Chondrocyte (in vitro differentiated cells): ENCODE results near the gene UVSSA. TPM values are rescaled to one million over a fixed set of nuclear protein-coding genes. Genes with fewer than 3 reads are reported as not detected.
"Not testable (repeated sequence)": the region's sequence is repeated elsewhere in the genome, so short reads cannot be mapped to it uniquely, and the experiment has no call there.

Experiments
- DNase-seq: peaks from one replicate; pipeline ENCODE4 v3.0.0; 2021; ENCODE audit warnings: mixed read lengths, low spot score
- H3K27ac Mint-ChIP-seq: one replicate; pipeline ENCODE4 v1.8.0; 2021; ENCODE audit warnings: mild to moderate bottlenecking, moderate library complexity, mixed read lengths; ENCODE audit not compliant: unreplicated experiment
- H3K27me3 Mint-ChIP-seq: 2 replicates; pipeline ENCODE4 v1.8.0; 2021; ENCODE audit warnings: low read depth, mixed read lengths
- H3K36me3 Mint-ChIP-seq: 2 replicates; pipeline ENCODE4 v1.8.0; 2021; ENCODE audit warnings: low read depth, mixed read lengths
- H3K4me1 Mint-ChIP-seq: 2 replicates; pipeline ENCODE4 v1.8.0; 2021; ENCODE audit warnings: low read depth, mild to moderate bottlenecking, mixed read lengths
- H3K4me3 Mint-ChIP-seq: one replicate; pipeline ENCODE4 v1.8.0; 2021; ENCODE audit warnings: mild to moderate bottlenecking, moderate library complexity, mixed read lengths; ENCODE audit not compliant: unreplicated experiment
- H3K9me3 Mint-ChIP-seq: 2 replicates; pipeline ENCODE4 v1.8.0; 2021; ENCODE audit warnings: low read depth, mixed read lengths
- total RNA-seq: library from RNA; stranded (reverse); gene quantifications from 3 replicates; pipeline ENCODE4 v1.2.1, GENCODE V29; 2021
- TF ChIP-seq, protein P1 (sequence below): fragments of 200-600 bp; sonication (generic); IDR thresholded peaks from 2 replicates; pipeline ENCODE4 v1.5.0; 2021; ENCODE audit warnings: antibody characterized with exemption, mild to moderate bottlenecking, moderate library complexity

UVSSA gene
- total RNA-seq, 1 donor from 2014 or later: 20.9 TPM

GRCh38 chr4:1334579-1334895, 12.5 kb upstream of the UVSSA start:
- no peak overlapping the region for H3K27ac Mint-ChIP-seq
- H3K36me3 Mint-ChIP-seq: peaks cover 35% of the 10 kb centered on the region
- H3K4me1 Mint-ChIP-seq: no peaks in the 10 kb centered on the region
- DNase-seq: no peak
- H3K27me3 Mint-ChIP-seq: no peaks in the 10 kb centered on the region
- H3K4me3 Mint-ChIP-seq: no peak overlapping the region
- no peaks in the 10 kb centered on the region for H3K9me3 Mint-ChIP-seq
- TF ChIP-seq, protein P1, sequence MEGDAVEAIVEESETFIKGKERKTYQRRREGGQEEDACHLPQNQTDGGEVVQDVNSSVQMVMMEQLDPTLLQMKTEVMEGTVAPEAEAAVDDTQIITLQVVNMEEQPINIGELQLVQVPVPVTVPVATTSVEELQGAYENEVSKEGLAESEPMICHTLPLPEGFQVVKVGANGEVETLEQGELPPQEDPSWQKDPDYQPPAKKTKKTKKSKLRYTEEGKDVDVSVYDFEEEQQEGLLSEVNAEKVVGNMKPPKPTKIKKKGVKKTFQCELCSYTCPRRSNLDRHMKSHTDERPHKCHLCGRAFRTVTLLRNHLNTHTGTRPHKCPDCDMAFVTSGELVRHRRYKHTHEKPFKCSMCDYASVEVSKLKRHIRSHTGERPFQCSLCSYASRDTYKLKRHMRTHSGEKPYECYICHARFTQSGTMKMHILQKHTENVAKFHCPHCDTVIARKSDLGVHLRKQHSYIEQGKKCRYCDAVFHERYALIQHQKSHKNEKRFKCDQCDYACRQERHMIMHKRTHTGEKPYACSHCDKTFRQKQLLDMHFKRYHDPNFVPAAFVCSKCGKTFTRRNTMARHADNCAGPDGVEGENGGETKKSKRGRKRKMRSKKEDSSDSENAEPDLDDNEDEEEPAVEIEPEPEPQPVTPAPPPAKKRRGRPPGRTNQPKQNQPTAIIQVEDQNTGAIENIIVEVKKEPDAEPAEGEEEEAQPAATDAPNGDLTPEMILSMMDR: no peak

- H3K9me3 Mint-ChIP-seq, DNase-seq, H3K27ac Mint-ChIP-seq, H3K27me3 Mint-ChIP-seq, H3K4me1 Mint-ChIP-seq, H3K4me3 Mint-ChIP-seq: not testable (repeated sequence)
- H3K36me3 Mint-ChIP-seq: peaks cover 36% of the 10 kb centered on the region
Measured at GRCh38 chr4:1335193-1335883, 11.7 kb upstream of the UVSSA start.

GRCh38 chr4:1336088-1336491, 10.9 kb upstream of the UVSSA start:
- Mint-ChIP-seq H3K4me1 (no peaks in the 10 kb centered on the region), H3K4me3 (no peak overlapping the region), H3K27ac (peak overlapping the region; percentile 47), H3K27me3 (no peaks in the 10 kb centered on the region), H3K9me3 (no peaks in the 10 kb centered on the region), H3K36me3 (peaks cover 39% of the 10 kb centered on the region)
- DNase-seq: no peak
- TF ChIP-seq, protein P1: no peak

DNA sequence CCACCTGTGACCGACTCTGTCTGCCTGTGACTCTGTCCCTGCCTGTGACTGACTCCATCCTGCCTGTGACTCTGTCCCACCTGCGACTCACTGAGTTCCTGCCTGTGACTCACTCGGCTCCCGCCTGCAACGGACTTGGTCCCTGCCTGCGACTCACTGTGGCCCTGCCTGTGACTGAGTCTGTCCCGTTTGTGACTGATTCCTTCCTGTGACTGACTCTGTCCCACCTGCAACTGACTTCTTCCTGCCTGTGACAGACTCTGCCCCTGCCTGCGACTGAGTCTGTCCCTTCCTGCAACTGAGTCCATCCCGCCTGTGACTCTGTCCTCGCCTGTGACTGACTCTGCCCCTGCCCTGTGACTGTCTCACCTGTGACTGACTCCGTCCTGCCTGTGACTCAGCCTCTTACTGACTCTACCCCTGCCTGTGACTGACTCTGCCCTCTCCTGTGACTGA, 9.6 kb upstream of the UVSSA start:
- peaks cover 13% of the 10 kb centered on the region for H3K4me1 Mint-ChIP-seq
- H3K27me3 Mint-ChIP-seq: no peaks in the 10 kb centered on the region
- H3K4me3 Mint-ChIP-seq: no peak overlapping the region
- peak overlapping the region; percentile 62 for H3K27ac Mint-ChIP-seq
- peak; percentile 75 for DNase-seq
- TF ChIP-seq, protein P1: no peak
- no peaks in the 10 kb centered on the region for H3K9me3 Mint-ChIP-seq
- peaks cover 44% of the 10 kb centered on the region for H3K36me3 Mint-ChIP-seq

GRCh38 chr4:1337951-1338751, 8.9 kb upstream of the UVSSA start:
- Mint-ChIP-seq H3K27ac (no peak overlapping the region), H3K4me1 (peaks cover 16% of the 10 kb centered on the region), H3K27me3 (no peaks in the 10 kb centered on the region), H3K36me3 (peaks cover 44% of the 10 kb centered on the region), H3K4me3 (no peak overlapping the region), H3K9me3 (no peaks in the 10 kb centered on the region)
- DNase-seq: peak; percentile 82
- TF ChIP-seq, protein P1: no peak
